ENCODE data around the gene RAPGEF2. TPM values are rescaled to one million over a fixed set of nuclear protein-coding genes. Genes with fewer than 3 reads are reported as not detected.

The RAPGEF2 gene
- total RNA-seq, 4 donors from 2014 or later: 14.1 to 30.5 (median 21.4) TPM

DNA sequence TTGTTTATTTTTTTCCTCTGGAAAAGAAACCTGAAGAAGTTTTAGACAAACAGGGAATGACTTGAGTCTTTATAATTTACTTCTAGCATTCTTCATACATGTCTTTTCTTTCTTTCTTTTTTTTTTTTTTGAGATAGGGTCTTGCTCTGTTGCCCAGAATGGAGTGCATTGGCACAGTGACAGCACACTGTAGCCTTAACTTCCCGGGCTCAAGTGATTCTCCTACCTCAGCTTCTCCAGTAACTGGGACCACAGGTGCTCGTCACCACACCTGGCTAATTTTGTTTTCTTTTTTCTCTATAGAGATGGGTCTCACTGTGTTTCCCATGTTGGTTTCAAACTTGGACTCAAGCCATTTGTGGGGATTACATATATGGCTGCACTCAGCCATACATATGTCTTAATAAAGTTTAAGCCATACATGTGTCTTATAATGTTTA is 71.8 kb downstream of the RAPGEF2 start:
- no peak for DNase-seq
- H3K4me1 ChIP-seq: peaks cover 4 to 58% (median 8%) of the 10 kb centered on the region in 3 donors
- TF ChIP-seq POLR2A (IDR thresholded peaks at IDR 0.05): no peak
- TF ChIP-seq, protein P1, sequence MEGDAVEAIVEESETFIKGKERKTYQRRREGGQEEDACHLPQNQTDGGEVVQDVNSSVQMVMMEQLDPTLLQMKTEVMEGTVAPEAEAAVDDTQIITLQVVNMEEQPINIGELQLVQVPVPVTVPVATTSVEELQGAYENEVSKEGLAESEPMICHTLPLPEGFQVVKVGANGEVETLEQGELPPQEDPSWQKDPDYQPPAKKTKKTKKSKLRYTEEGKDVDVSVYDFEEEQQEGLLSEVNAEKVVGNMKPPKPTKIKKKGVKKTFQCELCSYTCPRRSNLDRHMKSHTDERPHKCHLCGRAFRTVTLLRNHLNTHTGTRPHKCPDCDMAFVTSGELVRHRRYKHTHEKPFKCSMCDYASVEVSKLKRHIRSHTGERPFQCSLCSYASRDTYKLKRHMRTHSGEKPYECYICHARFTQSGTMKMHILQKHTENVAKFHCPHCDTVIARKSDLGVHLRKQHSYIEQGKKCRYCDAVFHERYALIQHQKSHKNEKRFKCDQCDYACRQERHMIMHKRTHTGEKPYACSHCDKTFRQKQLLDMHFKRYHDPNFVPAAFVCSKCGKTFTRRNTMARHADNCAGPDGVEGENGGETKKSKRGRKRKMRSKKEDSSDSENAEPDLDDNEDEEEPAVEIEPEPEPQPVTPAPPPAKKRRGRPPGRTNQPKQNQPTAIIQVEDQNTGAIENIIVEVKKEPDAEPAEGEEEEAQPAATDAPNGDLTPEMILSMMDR (IDR thresholded peaks at IDR 0.05): no peak
- no peaks in the 10 kb centered on the region for H3K27me3 ChIP-seq
- no peaks in the 10 kb centered on the region for H3K36me3 ChIP-seq
- H3K4me3 ChIP-seq: no peak overlapping the region
- peak overlapping the region in 1 of 4 donors; percentile 62 for H3K27ac ChIP-seq
- intact Hi-C loops (cut with DNase I): loop anchor here (10.0 kb wide), 1 partner anchor 320 kb away; no protein-coding TSS in a partner anchor
- WGBS, 2 donors: 63 to 81% methylated on average over 2 of the region's 2 CpGs
- H3K9me3 ChIP-seq: no peaks in the 10 kb centered on the region

GRCh38 chr4:159175085-159175988 is 72.5 kb downstream of the RAPGEF2 start:
- 17 to 18% methylated on average over 14 of the region's 14 CpGs for WGBS, 2 donors
- H3K4me3 ChIP-seq: peak overlapping the region in 1 of 4 donors; percentile 33
- H3K27ac ChIP-seq: peak overlapping the region in 2 of 4 donors; percentile 14 to 62
- no peaks in the 10 kb centered on the region for H3K9me3 ChIP-seq
- H3K36me3 ChIP-seq: no peaks in the 10 kb centered on the region
- H3K4me1 ChIP-seq: peaks cover 4 to 65% (median 9%) of the 10 kb centered on the region in 3 donors
- intact Hi-C loops (cut with DNase I): loop anchor here (10.0 kb wide), 1 partner anchor 321 kb away; no protein-coding TSS in a partner anchor
- TF ChIP-seq, protein P1 (IDR thresholded peaks at IDR 0.05): peak; percentile 43 to 90 (median 84)
- TF ChIP-seq POLR2A (IDR thresholded peaks at IDR 0.05): no peak
- no peak for DNase-seq
- H3K27me3 ChIP-seq: no peaks in the 10 kb centered on the region

DNA sequence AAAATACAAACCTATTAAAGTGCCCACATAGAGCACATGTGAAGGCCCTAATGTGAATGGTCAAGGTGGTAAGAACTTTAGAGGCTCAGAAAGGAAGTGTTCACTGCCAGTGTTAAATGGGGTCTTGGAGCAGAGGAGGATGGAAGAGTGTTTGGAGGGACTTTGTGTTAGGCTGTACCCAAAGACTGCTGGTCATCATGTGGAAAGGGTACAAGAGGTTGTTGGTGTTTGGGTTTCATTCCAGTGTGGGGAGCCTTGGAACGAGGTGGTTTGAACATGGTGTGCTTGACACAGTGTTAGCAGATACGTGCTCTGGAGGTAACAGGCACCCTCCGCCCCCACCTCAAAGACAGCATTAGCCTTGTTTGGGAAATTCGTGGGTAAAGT is 73.1 kb downstream of the RAPGEF2 start:
- 62 to 70% methylated on average over 4 of the region's 4 CpGs for WGBS, 2 donors
- Histone ChIP-seq H3K9me3 (no peaks in the 10 kb centered on the region), H3K27ac (peak overlapping the region in 2 of 4 donors; percentile 14 to 19), H3K27me3 (no peaks in the 10 kb centered on the region), H3K4me3 (peak overlapping the region in 1 of 4 donors; percentile 6), H3K36me3 (no peaks in the 10 kb centered on the region), H3K4me1 (peaks cover 4 to 65% (median 10%) of the 10 kb centered on the region in 3 donors)
- TF ChIP-seq, protein P1 (IDR thresholded peaks at IDR 0.05): no peak
- no peak for TF ChIP-seq POLR2A (IDR thresholded peaks at IDR 0.05)
- no peak for DNase-seq
- intact Hi-C loops (cut with DNase I): loop anchor here (10.0 kb wide), 1 partner anchor 321 kb away; no protein-coding TSS in a partner anchor

GRCh38 chr4:159177265-159178150 is 74.6 kb downstream of the RAPGEF2 start:
- no peak for DNase-seq
- 72 to 80% methylated on average over 5 of the region's 5 CpGs for WGBS, 2 donors
- H3K9me3 ChIP-seq: no peaks in the 10 kb centered on the region
- H3K4me3 ChIP-seq: no peak overlapping the region
- H3K27me3 ChIP-seq: no peaks in the 10 kb centered on the region
- peaks cover 4 to 65% (median 10%) of the 10 kb centered on the region in 3 donors for H3K4me1 ChIP-seq
- intact Hi-C loops (cut with DNase I): loop anchor here (10.0 kb wide), 1 partner anchor 323 kb away; no protein-coding TSS in a partner anchor
- no peak for TF ChIP-seq POLR2A (IDR thresholded peaks at IDR 0.05)
- TF ChIP-seq, protein P1 (IDR thresholded peaks at IDR 0.05): no peak
- peak overlapping the region in 1 of 4 donors; percentile 24 for H3K27ac ChIP-seq
- H3K36me3 ChIP-seq: no peaks in the 10 kb centered on the region
